Stimulated activated naive CD8-positive, alpha-beta T cell treated with anti-CD3 and anti-CD28 coated beads, Interleukin-15, Interleukin-2, amounts not matched to agents 100 ng/mL and 50 ng/mL, for 24 hours (primary cell): ENCODE data around the gene UBTD1.

Experiments used
- H3K27ac Mint-ChIP-seq: one replicate; pipeline ENCODE4 v1.8.0; 2021; ENCODE audit warnings: mild to moderate bottlenecking, mixed read lengths
- H3K27me3 Mint-ChIP-seq: one replicate; pipeline ENCODE4 v1.8.0; 2021; ENCODE audit warnings: mixed read lengths
- H3K36me3 Mint-ChIP-seq: one replicate; pipeline ENCODE4 v1.8.0; 2021; ENCODE audit warnings: low read depth, mixed read lengths
- H3K4me1 Mint-ChIP-seq: one replicate; pipeline ENCODE4 v1.8.0; 2021; ENCODE audit warnings: low read depth, mixed read lengths
- H3K4me3 Mint-ChIP-seq: one replicate; pipeline ENCODE4 v1.8.0; 2021; ENCODE audit warnings: mild to moderate bottlenecking, mixed read lengths
- H3K9me3 Mint-ChIP-seq: one replicate; pipeline ENCODE4 v1.8.0; 2021; ENCODE audit warnings: mixed read lengths

Gene UBTD1

GRCh38 chr10:97584060-97584797 is 85.5 kb downstream of the UBTD1 start, which contains the start of gene HOGA1:
Gene HOGA1, plus strand, starts transcription at chr10:97584389. Its CDS starts 315 bp downstream, at chr10:97584704.
- H3K27me3 Mint-ChIP-seq: no peaks in the 10 kb centered on the region
- no peaks in the 10 kb centered on the region for H3K4me1 Mint-ChIP-seq
- H3K9me3 Mint-ChIP-seq: no peaks in the 10 kb centered on the region
- no peak within 1 kb of the TSS for H3K4me3 Mint-ChIP-seq
- H3K27ac Mint-ChIP-seq: no peak within 1 kb of the TSS
- no peaks in the 10 kb centered on the region for H3K36me3 Mint-ChIP-seq

- Mint-ChIP-seq H3K4me1 (no peaks in the 10 kb centered on the region), H3K27me3 (no peaks in the 10 kb centered on the region), H3K36me3 (no peaks in the 10 kb centered on the region), H3K27ac (no peak overlapping the region), H3K9me3 (no peaks in the 10 kb centered on the region), H3K4me3 (no peak overlapping the region)
Observed at GRCh38 chr10:97584798-97585438, 86.2 kb downstream of the UBTD1 start.

- no peaks in the 10 kb centered on the region for H3K4me1 Mint-ChIP-seq
- H3K9me3 Mint-ChIP-seq: no peaks in the 10 kb centered on the region
- no peak overlapping the region for H3K27ac Mint-ChIP-seq
- H3K27me3 Mint-ChIP-seq: no peaks in the 10 kb centered on the region
- H3K4me3 Mint-ChIP-seq: no peak overlapping the region
- no peaks in the 10 kb centered on the region for H3K36me3 Mint-ChIP-seq
Observed at GRCh38 chr10:97585439-97585811, 86.7 kb downstream of the UBTD1 start.

- Mint-ChIP-seq H3K9me3 (no peaks in the 10 kb centered on the region), H3K27me3 (no peaks in the 10 kb centered on the region), H3K4me1 (no peaks in the 10 kb centered on the region), H3K36me3 (no peaks in the 10 kb centered on the region), H3K27ac (no peak overlapping the region), H3K4me3 (no peak overlapping the region)
Observed at GRCh38 chr10:97587183-97587582, 88.5 kb downstream of the UBTD1 start.

GRCh38 chr10:97589479-97589878 is 90.8 kb downstream of the UBTD1 start, which contains the start of gene C10orf62:
Gene C10orf62, plus strand, starts transcription at chr10:97589721. Its CDS starts 177 bp downstream, at chr10:97589898.
- no peaks in the 10 kb centered on the region for H3K27me3 Mint-ChIP-seq
- H3K4me3 Mint-ChIP-seq: no peak within 1 kb of the TSS
- no peaks in the 10 kb centered on the region for H3K36me3 Mint-ChIP-seq
- H3K4me1 Mint-ChIP-seq: no peaks in the 10 kb centered on the region
- no peak within 1 kb of the TSS for H3K27ac Mint-ChIP-seq
- no peaks in the 10 kb centered on the region for H3K9me3 Mint-ChIP-seq

GRCh38 chr10:97590082-97590747 is 91.5 kb downstream of the UBTD1 start:
- H3K36me3 Mint-ChIP-seq: no peaks in the 10 kb centered on the region
- no peak overlapping the region for H3K27ac Mint-ChIP-seq
- H3K27me3 Mint-ChIP-seq: no peaks in the 10 kb centered on the region
- no peaks in the 10 kb centered on the region for H3K9me3 Mint-ChIP-seq
- no peaks in the 10 kb centered on the region for H3K4me1 Mint-ChIP-seq
- no peak overlapping the region for H3K4me3 Mint-ChIP-seq

GRCh38 chr10:97590748-97591495 is 92.2 kb downstream of the UBTD1 start:
- Mint-ChIP-seq H3K27ac (no peak overlapping the region), H3K36me3 (no peaks in the 10 kb centered on the region), H3K4me3 (no peak overlapping the region), H3K4me1 (no peaks in the 10 kb centered on the region), H3K27me3 (no peaks in the 10 kb centered on the region), H3K9me3 (no peaks in the 10 kb centered on the region)

GRCh38 chr10:97593421-97593820 is 94.7 kb downstream of the UBTD1 start:
- H3K27ac Mint-ChIP-seq: no peak overlapping the region
- H3K4me3 Mint-ChIP-seq: no peak overlapping the region
- no peaks in the 10 kb centered on the region for H3K9me3 Mint-ChIP-seq
- H3K36me3 Mint-ChIP-seq: no peaks in the 10 kb centered on the region
- H3K4me1 Mint-ChIP-seq: no peaks in the 10 kb centered on the region
- H3K27me3 Mint-ChIP-seq: no peaks in the 10 kb centered on the region

- no peaks in the 10 kb centered on the region for H3K27me3 Mint-ChIP-seq
- no peaks in the 10 kb centered on the region for H3K9me3 Mint-ChIP-seq
- no peak overlapping the region for H3K27ac Mint-ChIP-seq
- H3K4me3 Mint-ChIP-seq: no peak overlapping the region
- H3K4me1 Mint-ChIP-seq: no peaks in the 10 kb centered on the region
- H3K36me3 Mint-ChIP-seq: no peaks in the 10 kb centered on the region
Observed at GRCh38 chr10:97596101-97597082, 97.7 kb downstream of the UBTD1 start.

- Mint-ChIP-seq H3K4me3 (no peak overlapping the region), H3K4me1 (no peaks in the 10 kb centered on the region), H3K27me3 (no peaks in the 10 kb centered on the region), H3K9me3 (no peaks in the 10 kb centered on the region), H3K36me3 (no peaks in the 10 kb centered on the region), H3K27ac (no peak overlapping the region)
Observed at GRCh38 chr10:97597778-97598177, 99.1 kb downstream of the UBTD1 start.

- Mint-ChIP-seq H3K4me1 (no peaks in the 10 kb centered on the region), H3K9me3 (no peaks in the 10 kb centered on the region), H3K4me3 (no peak overlapping the region), H3K27me3 (no peaks in the 10 kb centered on the region), H3K36me3 (no peaks in the 10 kb centered on the region), H3K27ac (no peak overlapping the region)
Observed at GRCh38 chr10:97598407-97599271, 99.9 kb downstream of the UBTD1 start.

- H3K27ac Mint-ChIP-seq: no peak overlapping the region
- H3K27me3 Mint-ChIP-seq: no peaks in the 10 kb centered on the region
- no peaks in the 10 kb centered on the region for H3K4me1 Mint-ChIP-seq
- no peak overlapping the region for H3K4me3 Mint-ChIP-seq
- no peaks in the 10 kb centered on the region for H3K36me3 Mint-ChIP-seq
- no peaks in the 10 kb centered on the region for H3K9me3 Mint-ChIP-seq
Observed at GRCh38 chr10:97599272-97599619, 100.5 kb downstream of the UBTD1 start.

- H3K9me3 Mint-ChIP-seq: no peaks in the 10 kb centered on the region
- H3K4me1 Mint-ChIP-seq: no peaks in the 10 kb centered on the region
- H3K27me3 Mint-ChIP-seq: no peaks in the 10 kb centered on the region
- H3K36me3 Mint-ChIP-seq: no peaks in the 10 kb centered on the region
- no peak overlapping the region for H3K27ac Mint-ChIP-seq
- H3K4me3 Mint-ChIP-seq: no peak overlapping the region
Observed at GRCh38 chr10:97600616-97601015, 101.9 kb downstream of the UBTD1 start.
